Measurements from ENCODE around the gene PADI1.

Gene PADI1

GRCh38 chr1:17200246-17200645 is 4.7 kb upstream of the PADI1 start:
- Histone ChIP-seq H3K27me3 (ENCODE audit: insufficient read depth, low read length) (no peaks in the 10 kb centered on the region), H3K79me2 (ENCODE audit: control insufficient read depth, insufficient read depth, low read length, unreplicated experiment) (no peaks in the 10 kb centered on the region), H3K27ac (ENCODE audit: low read depth, low read length) (no peak overlapping the region), H3K4me1 (ENCODE audit: control insufficient read depth, insufficient read depth, low read length, unreplicated experiment) (peaks cover 17% of the 10 kb centered on the region), H3K4me3 (ENCODE audit: low read depth, low read length) (no peak overlapping the region), H2AFZ (ENCODE audit: low read length, unreplicated experiment) (no peak overlapping the region), H3K36me3 (ENCODE audit: insufficient read depth, low read length) (no peaks in the 10 kb centered on the region)

GRCh38 chr1:17200756-17201155 is 4.2 kb upstream of the PADI1 start:
- no peak overlapping the region for H2AFZ ChIP-seq (ENCODE audit: low read length, unreplicated experiment)
- peaks cover 17% of the 10 kb centered on the region for H3K4me1 ChIP-seq (ENCODE audit: control insufficient read depth, insufficient read depth, low read length, unreplicated experiment)
- H3K27me3 ChIP-seq (ENCODE audit: insufficient read depth, low read length) = no peaks in the 10 kb centered on the region
- no peaks in the 10 kb centered on the region for H3K36me3 ChIP-seq (ENCODE audit: insufficient read depth, low read length)
- no peak overlapping the region for H3K27ac ChIP-seq (ENCODE audit: low read depth, low read length)
- no peaks in the 10 kb centered on the region for H3K79me2 ChIP-seq (ENCODE audit: control insufficient read depth, insufficient read depth, low read length, unreplicated experiment)
- H3K4me3 ChIP-seq (ENCODE audit: low read depth, low read length) = no peak overlapping the region

- no peak overlapping the region for H3K27ac ChIP-seq (ENCODE audit: low read depth, low read length)
- H3K4me3 ChIP-seq (ENCODE audit: low read depth, low read length) = no peak overlapping the region
- no peak overlapping the region for H2AFZ ChIP-seq (ENCODE audit: low read length, unreplicated experiment)
- peaks cover 17% of the 10 kb centered on the region for H3K4me1 ChIP-seq (ENCODE audit: control insufficient read depth, insufficient read depth, low read length, unreplicated experiment)
- H3K36me3 ChIP-seq (ENCODE audit: insufficient read depth, low read length) = no peaks in the 10 kb centered on the region
- H3K79me2 ChIP-seq (ENCODE audit: control insufficient read depth, insufficient read depth, low read length, unreplicated experiment) = no peaks in the 10 kb centered on the region
- no peaks in the 10 kb centered on the region for H3K27me3 ChIP-seq (ENCODE audit: insufficient read depth, low read length)
These were observed 3.5 kb upstream of the PADI1 start for GRCh38 chr1:17201201-17202021.

GRCh38 chr1:17205652-17206051 is 724 bp downstream of the PADI1 start:
- Histone ChIP-seq H3K27ac (ENCODE audit: low read depth, low read length) (no peak overlapping the region), H3K79me2 (ENCODE audit: control insufficient read depth, insufficient read depth, low read length, unreplicated experiment) (no peaks in the 10 kb centered on the region), H2AFZ (ENCODE audit: low read length, unreplicated experiment) (no peak overlapping the region), H3K27me3 (ENCODE audit: insufficient read depth, low read length) (no peaks in the 10 kb centered on the region), H3K4me3 (ENCODE audit: low read depth, low read length) (no peak overlapping the region), H3K4me1 (ENCODE audit: control insufficient read depth, insufficient read depth, low read length, unreplicated experiment) (peaks cover 18% of the 10 kb centered on the region), H3K36me3 (ENCODE audit: insufficient read depth, low read length) (no peaks in the 10 kb centered on the region)

GRCh38 chr1:17206196-17206595 is 1.3 kb downstream of the PADI1 start:
- Histone ChIP-seq H3K36me3 (ENCODE audit: insufficient read depth, low read length) (no peaks in the 10 kb centered on the region), H3K27ac (ENCODE audit: low read depth, low read length) (no peak overlapping the region), H3K4me1 (ENCODE audit: control insufficient read depth, insufficient read depth, low read length, unreplicated experiment) (peaks cover 18% of the 10 kb centered on the region), H3K79me2 (ENCODE audit: control insufficient read depth, insufficient read depth, low read length, unreplicated experiment) (no peaks in the 10 kb centered on the region), H3K4me3 (ENCODE audit: low read depth, low read length) (no peak overlapping the region), H3K27me3 (ENCODE audit: insufficient read depth, low read length) (no peaks in the 10 kb centered on the region), H2AFZ (ENCODE audit: low read length, unreplicated experiment) (no peak overlapping the region)

GRCh38 chr1:17207046-17207445 is 2.1 kb downstream of the PADI1 start:
- Histone ChIP-seq H3K27me3 (ENCODE audit: insufficient read depth, low read length) (no peaks in the 10 kb centered on the region), H3K27ac (ENCODE audit: low read depth, low read length) (no peak overlapping the region), H3K4me1 (ENCODE audit: control insufficient read depth, insufficient read depth, low read length, unreplicated experiment) (peaks cover 15% of the 10 kb centered on the region), H3K4me3 (ENCODE audit: low read depth, low read length) (no peak overlapping the region), H3K79me2 (ENCODE audit: control insufficient read depth, insufficient read depth, low read length, unreplicated experiment) (no peaks in the 10 kb centered on the region), H2AFZ (ENCODE audit: low read length, unreplicated experiment) (no peak overlapping the region), H3K36me3 (ENCODE audit: insufficient read depth, low read length) (no peaks in the 10 kb centered on the region)

- H3K79me2 ChIP-seq (ENCODE audit: control insufficient read depth, insufficient read depth, low read length, unreplicated experiment) = no peaks in the 10 kb centered on the region
- H3K27me3 ChIP-seq (ENCODE audit: insufficient read depth, low read length) = no peaks in the 10 kb centered on the region
- no peaks in the 10 kb centered on the region for H3K36me3 ChIP-seq (ENCODE audit: insufficient read depth, low read length)
- H3K27ac ChIP-seq (ENCODE audit: low read depth, low read length) = no peak overlapping the region
- H3K4me3 ChIP-seq (ENCODE audit: low read depth, low read length) = no peak overlapping the region
- no peak overlapping the region for H2AFZ ChIP-seq (ENCODE audit: low read length, unreplicated experiment)
- H3K4me1 ChIP-seq (ENCODE audit: control insufficient read depth, insufficient read depth, low read length, unreplicated experiment) = peaks cover 19% of the 10 kb centered on the region
These were observed 2.6 kb downstream of the PADI1 start for GRCh38 chr1:17207540-17207939.

- H2AFZ ChIP-seq (ENCODE audit: low read length, unreplicated experiment) = no peak overlapping the region
- no peaks in the 10 kb centered on the region for H3K79me2 ChIP-seq (ENCODE audit: control insufficient read depth, insufficient read depth, low read length, unreplicated experiment)
- H3K4me1 ChIP-seq (ENCODE audit: control insufficient read depth, insufficient read depth, low read length, unreplicated experiment) = peaks cover 23% of the 10 kb centered on the region
- no peaks in the 10 kb centered on the region for H3K27me3 ChIP-seq (ENCODE audit: insufficient read depth, low read length)
- no peak overlapping the region for H3K27ac ChIP-seq (ENCODE audit: low read depth, low read length)
- H3K36me3 ChIP-seq (ENCODE audit: insufficient read depth, low read length) = no peaks in the 10 kb centered on the region
- H3K4me3 ChIP-seq (ENCODE audit: low read depth, low read length) = no peak overlapping the region
These were observed 3.1 kb downstream of the PADI1 start for GRCh38 chr1:17207966-17208418.

- no peak overlapping the region for H3K4me3 ChIP-seq (ENCODE audit: low read depth, low read length)
- no peak overlapping the region for H2AFZ ChIP-seq (ENCODE audit: low read length, unreplicated experiment)
- no peaks in the 10 kb centered on the region for H3K36me3 ChIP-seq (ENCODE audit: insufficient read depth, low read length)
- H3K79me2 ChIP-seq (ENCODE audit: control insufficient read depth, insufficient read depth, low read length, unreplicated experiment) = no peaks in the 10 kb centered on the region
- H3K27ac ChIP-seq (ENCODE audit: low read depth, low read length) = no peak overlapping the region
- peaks cover 27% of the 10 kb centered on the region for H3K4me1 ChIP-seq (ENCODE audit: control insufficient read depth, insufficient read depth, low read length, unreplicated experiment)
- H3K27me3 ChIP-seq (ENCODE audit: insufficient read depth, low read length) = no peaks in the 10 kb centered on the region
These were observed 3.6 kb downstream of the PADI1 start for GRCh38 chr1:17208546-17208945.

- Histone ChIP-seq H3K36me3 (ENCODE audit: insufficient read depth, low read length) (no peaks in the 10 kb centered on the region), H3K4me3 (ENCODE audit: low read depth, low read length) (no peak overlapping the region), H3K27me3 (ENCODE audit: insufficient read depth, low read length) (no peaks in the 10 kb centered on the region), H3K27ac (ENCODE audit: low read depth, low read length) (no peak overlapping the region), H3K79me2 (ENCODE audit: control insufficient read depth, insufficient read depth, low read length, unreplicated experiment) (no peaks in the 10 kb centered on the region), H3K4me1 (ENCODE audit: control insufficient read depth, insufficient read depth, low read length, unreplicated experiment) (peaks cover 27% of the 10 kb centered on the region), H2AFZ (ENCODE audit: low read length, unreplicated experiment) (no peak overlapping the region)
These were observed 4.5 kb downstream of the PADI1 start for GRCh38 chr1:17209430-17209829.

GRCh38 chr1:17210176-17210575 is 5.2 kb downstream of the PADI1 start:
- no peaks in the 10 kb centered on the region for H3K79me2 ChIP-seq (ENCODE audit: control insufficient read depth, insufficient read depth, low read length, unreplicated experiment)
- H3K4me3 ChIP-seq (ENCODE audit: low read depth, low read length) = no peak overlapping the region
- H3K27ac ChIP-seq (ENCODE audit: low read depth, low read length) = no peak overlapping the region
- peaks cover 29% of the 10 kb centered on the region for H3K4me1 ChIP-seq (ENCODE audit: control insufficient read depth, insufficient read depth, low read length, unreplicated experiment)
- H3K36me3 ChIP-seq (ENCODE audit: insufficient read depth, low read length) = no peaks in the 10 kb centered on the region
- no peak overlapping the region for H2AFZ ChIP-seq (ENCODE audit: low read length, unreplicated experiment)
- no peaks in the 10 kb centered on the region for H3K27me3 ChIP-seq (ENCODE audit: insufficient read depth, low read length)

Data from ACC112 (cell line).